Kidney (tissue), 14 donors: ENCODE results near the gene CA4. TPM values are rescaled to one million over a fixed set of nuclear protein-coding genes. Genes with fewer than 3 reads are reported as not detected.

Experiments used
- DNase-seq, 5 donors: peaks; one replicate each; pipeline ENCODE4 v3.0.0-alpha.2; 2013 to 2020
- FAIRE-seq: peaks from 2 replicates; lab custom pipeline; 2012; peaks lifted over from hg19 to GRCh38; lab: Jason Lieb, UNC
- H3K27ac ChIP-seq, 2 donors: one replicate each; pipeline ENCODE4 v1.7.0; 2013; ENCODE audit warnings: low read depth in 2 of 2, low read length in 2 of 2, inconsistent platforms in 1 of 2
- H3K27me3 ChIP-seq: one replicate; pipeline ENCODE4 v1.7.1; 2013; ENCODE audit warnings: low read length, inconsistent platforms; ENCODE audit not compliant: control insufficient read depth, insufficient read depth
- H3K36me3 ChIP-seq, 3 donors: one replicate each; pipeline versions ENCODE4 v1.7.0 to v1.7.1; 2013; ENCODE audit warnings: low read length in 3 of 3, control low read depth in 1 of 3, inconsistent platforms in 1 of 3; ENCODE audit not compliant: insufficient read depth in 3 of 3, control insufficient read depth in 2 of 3
- H3K4me1 ChIP-seq, 3 donors: one replicate each; pipeline versions ENCODE4 v1.7.0 to v1.7.1; 2013; ENCODE audit warnings: low read length in 3 of 3, inconsistent platforms in 1 of 3, low read depth in 1 of 3; ENCODE audit not compliant: control insufficient read depth in 2 of 3, insufficient read depth in 2 of 3
- H3K4me3 ChIP-seq, 3 donors: one replicate each; pipeline versions ENCODE4 v1.7.0 to v1.8.1; 2013; ENCODE audit warnings: low read length in 3 of 3, control low read depth in 1 of 3, inconsistent platforms in 1 of 3
- H3K9ac ChIP-seq, 3 donors: one replicate each; pipeline versions ENCODE4 v1.7.0 to v1.7.1; 2013; ENCODE audit warnings: low read length in 3 of 3, control low read depth in 1 of 3, inconsistent platforms in 1 of 3
- H3K9me3 ChIP-seq, 3 donors: one replicate each; pipeline versions ENCODE4 v1.7.0 to v1.7.1; 2013; ENCODE audit warnings: low read length in 3 of 3, control low read depth in 1 of 3, inconsistent platforms in 1 of 3; ENCODE audit not compliant: control insufficient read depth in 2 of 3, insufficient read depth in 1 of 3
- intact Hi-C: fragments of 100-400 bp; cut with DNase I; formaldehyde crosslinking; loops from one replicate; pipeline ENCODE4 v1.11.1; 2022
- polyA plus RNA-seq: library from polyadenylated mRNA; stranded (reverse); fragments of 350-450 nt; fragmentation: Illumina TruSeq; extraction: RNeasy Lipid Tissue Mini Kit (QIAGEN cat#74804); gene quantifications from one replicate; pipeline ENCODE4 v1.2.3, GENCODE V29; 2014; ENCODE audit warnings: low read depth, low replicate concordance; ENCODE audit not compliant: insufficient read depth
- total RNA-seq: library from RNA; stranded (reverse); fragmentation: NEBNext Ultra II Directional; extraction: Animal tissue kit (Norgen Biotek cat#: 25700); gene quantifications from one replicate; pipeline ENCODE4 v1.2.1, GENCODE V29; 2021
- TF ChIP-seq, protein P1 (sequence below): IDR thresholded peaks from 3 replicates; pipeline ENCODE4 v1.5.1; 2012; ENCODE audit warnings: mild to moderate bottlenecking, moderate library complexity, borderline replicate concordance; ENCODE audit not compliant: insufficient read depth; ENCODE audit errors: extremely low read depth
- donor health status: control.
- donor health status: control.
- donor health status: control.
- donor health status: control.
- donor health status: control.
- donor health status: DM: yes; HTN: yes; CAD: no.
- donor health status: Normal renal cell carcinoma (clear cell type).

The CA4 gene
- total and polyA plus RNA-seq, 2 donors from 2014 or later: 25.3 to 102 TPM

DNA sequence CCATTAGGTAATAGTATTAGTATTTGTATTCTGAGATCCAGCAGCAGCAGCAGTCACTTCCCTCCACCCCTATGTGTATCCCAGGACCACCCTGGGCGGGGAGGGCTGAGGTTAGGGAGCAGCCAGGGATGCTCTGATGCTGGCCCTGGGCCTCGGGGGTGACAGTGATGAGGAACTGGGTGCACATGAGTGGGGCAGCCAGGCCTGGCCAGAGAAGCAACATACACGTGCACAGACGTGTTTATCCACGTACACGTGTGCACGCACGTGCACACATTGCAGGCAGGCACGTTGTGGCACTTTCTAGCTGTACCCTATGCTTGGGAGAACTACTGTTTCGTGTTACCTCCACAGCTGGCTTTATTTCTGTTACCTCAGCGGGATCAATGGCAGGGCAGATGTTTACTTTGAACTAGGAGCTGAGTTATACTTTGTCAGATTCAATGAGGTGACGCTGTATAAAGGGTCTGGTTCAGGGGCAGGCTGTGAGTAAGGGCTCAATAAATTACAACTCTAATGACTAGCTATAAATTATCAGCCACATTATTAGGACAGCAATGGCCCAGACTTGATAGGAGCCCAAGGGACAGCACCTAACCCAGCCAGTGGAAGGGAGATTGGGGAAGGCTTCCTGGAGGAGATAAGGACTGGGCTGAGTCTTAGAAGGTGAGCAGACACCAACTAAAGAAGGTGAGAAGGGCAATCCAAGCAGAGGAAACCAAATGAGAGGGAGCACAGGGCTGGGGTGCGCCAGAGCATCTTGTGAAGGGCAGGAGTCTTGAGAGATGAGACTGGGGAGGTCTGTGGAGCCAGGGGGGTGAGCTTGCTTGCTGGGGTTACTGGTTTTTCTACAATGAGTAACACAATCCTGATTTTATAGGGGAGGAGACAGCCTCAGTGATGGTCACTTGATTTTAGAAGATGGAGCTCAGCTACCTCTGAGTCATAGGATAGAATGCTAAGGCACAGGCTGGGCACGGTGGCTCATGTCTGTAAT lies 22.4 kb upstream of the CA4 start:
- H3K27ac ChIP-seq: no peak overlapping the region
- no peaks in the 10 kb centered on the region for H3K36me3 ChIP-seq
- H3K9ac ChIP-seq: no peak overlapping the region
- H3K9me3 ChIP-seq: no peaks in the 10 kb centered on the region
- FAIRE-seq: no peak
- no peak overlapping the region for H3K4me3 ChIP-seq
- no peaks in the 10 kb centered on the region for H3K27me3 ChIP-seq
- intact Hi-C loops: no loop called here
- no peaks in the 10 kb centered on the region for H3K4me1 ChIP-seq
- peak in 2 of 5 donors; percentile 28 to 33 for DNase-seq
- TF ChIP-seq, protein P1, sequence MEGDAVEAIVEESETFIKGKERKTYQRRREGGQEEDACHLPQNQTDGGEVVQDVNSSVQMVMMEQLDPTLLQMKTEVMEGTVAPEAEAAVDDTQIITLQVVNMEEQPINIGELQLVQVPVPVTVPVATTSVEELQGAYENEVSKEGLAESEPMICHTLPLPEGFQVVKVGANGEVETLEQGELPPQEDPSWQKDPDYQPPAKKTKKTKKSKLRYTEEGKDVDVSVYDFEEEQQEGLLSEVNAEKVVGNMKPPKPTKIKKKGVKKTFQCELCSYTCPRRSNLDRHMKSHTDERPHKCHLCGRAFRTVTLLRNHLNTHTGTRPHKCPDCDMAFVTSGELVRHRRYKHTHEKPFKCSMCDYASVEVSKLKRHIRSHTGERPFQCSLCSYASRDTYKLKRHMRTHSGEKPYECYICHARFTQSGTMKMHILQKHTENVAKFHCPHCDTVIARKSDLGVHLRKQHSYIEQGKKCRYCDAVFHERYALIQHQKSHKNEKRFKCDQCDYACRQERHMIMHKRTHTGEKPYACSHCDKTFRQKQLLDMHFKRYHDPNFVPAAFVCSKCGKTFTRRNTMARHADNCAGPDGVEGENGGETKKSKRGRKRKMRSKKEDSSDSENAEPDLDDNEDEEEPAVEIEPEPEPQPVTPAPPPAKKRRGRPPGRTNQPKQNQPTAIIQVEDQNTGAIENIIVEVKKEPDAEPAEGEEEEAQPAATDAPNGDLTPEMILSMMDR: no peak

DNA sequence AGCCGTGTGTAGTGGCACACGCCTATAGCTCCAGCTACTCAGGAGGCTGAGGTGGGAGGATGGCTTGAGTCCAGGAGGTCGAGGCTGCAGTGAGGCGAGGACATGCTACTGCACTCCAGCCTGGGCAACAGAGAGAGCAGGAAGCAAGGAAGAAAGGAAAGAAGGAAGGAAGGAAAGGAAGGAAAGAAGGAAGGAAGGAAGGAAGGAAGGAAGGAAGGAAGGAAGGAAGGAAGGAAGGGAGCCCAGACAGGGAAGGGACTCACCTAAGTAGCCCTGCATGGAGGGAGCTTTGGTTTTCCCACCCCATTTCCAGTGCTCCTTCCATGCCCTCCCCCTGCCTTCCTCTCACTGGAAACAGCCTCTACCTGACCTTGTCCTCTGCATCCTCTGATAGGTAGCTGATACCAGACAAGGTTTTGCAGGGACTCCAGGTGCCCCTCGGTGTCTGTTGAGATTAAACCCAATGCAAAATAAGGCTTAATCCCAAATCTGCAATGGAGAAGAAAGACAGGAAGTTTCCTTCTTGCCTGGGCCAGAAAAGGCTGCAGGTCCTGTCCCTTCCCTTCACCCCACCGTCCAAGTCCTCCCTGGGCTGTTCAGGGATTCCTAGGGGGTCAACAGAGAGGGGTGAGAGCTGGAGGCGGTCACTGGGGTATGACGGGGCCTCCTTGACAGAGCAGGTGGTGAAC lies 21.5 kb upstream of the CA4 start:
- Histone ChIP-seq H3K27me3 (no peaks in the 10 kb centered on the region), H3K27ac (no peak overlapping the region), H3K36me3 (no peaks in the 10 kb centered on the region), H3K4me3 (no peak overlapping the region), H3K9ac (no peak overlapping the region), H3K4me1 (no peaks in the 10 kb centered on the region), H3K9me3 (no peaks in the 10 kb centered on the region)
- TF ChIP-seq, protein P1: no peak
- DNase-seq: peak in 1 of 5 donors; percentile 16
- no peak for FAIRE-seq
- intact Hi-C loops: no loop called here

DNA sequence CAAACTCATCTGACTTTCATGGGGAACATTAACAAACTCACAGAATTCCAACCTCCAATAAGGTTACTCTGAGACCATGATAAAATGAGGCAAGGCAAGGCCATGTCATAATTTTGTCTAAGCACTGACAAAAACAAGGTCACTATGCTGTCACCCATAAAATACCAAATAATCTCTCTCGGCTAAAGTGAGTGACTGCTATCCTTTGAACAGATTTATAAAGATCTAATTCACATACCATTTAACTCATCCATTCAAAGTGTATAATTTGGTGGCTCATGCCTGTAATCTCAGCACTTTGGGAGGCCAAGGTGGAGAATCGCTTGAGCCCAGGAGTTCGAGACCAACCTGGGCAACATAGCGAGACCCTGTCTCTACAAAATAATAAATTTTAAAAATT lies 20.6 kb upstream of the CA4 start:
- no peak overlapping the region for H3K9ac ChIP-seq
- no peaks in the 10 kb centered on the region for H3K27me3 ChIP-seq
- no peaks in the 10 kb centered on the region for H3K9me3 ChIP-seq
- H3K36me3 ChIP-seq: no peaks in the 10 kb centered on the region
- no peak overlapping the region for H3K4me3 ChIP-seq
- H3K4me1 ChIP-seq: no peaks in the 10 kb centered on the region
- TF ChIP-seq, protein P1: no peak
- no peak overlapping the region for H3K27ac ChIP-seq
- FAIRE-seq: no peak
- peak in 1 of 5 donors; percentile 1 for DNase-seq
- intact Hi-C loops: no loop called here
